HCT116 (cell line): ENCODE results near the gene C16orf74.

Source experiments
- EGR1 ChIP-seq: IDR thresholded peaks from 2 replicates; pipeline ENCODE4 v1.6.1; 2012; ENCODE audit warnings: low read depth
- POLR2A ChIP-seq: IDR thresholded peaks from 2 replicates; pipeline ENCODE4 v1.7.0; 2011; ENCODE audit warnings: borderline replicate concordance; ENCODE audit not compliant: insufficient read depth, insufficient read length; ENCODE audit errors: extremely low read depth
- TF ChIP-seq, protein P1 (sequence below), 3 experiments: fragments of 200-600 bp in 1 of 3; sonication (generic) in 1 of 3; IDR thresholded peaks in 2 of 3; conservative IDR thresholded peaks in 1 of 3; 2 replicates each; pipeline ENCODE4 v1.5.1; 2012 to 2017; ENCODE audit warnings: low read depth in 2 of 3, low read length in 2 of 3, antibody characterized with exemption in 1 of 3, borderline replicate concordance in 1 of 3, control low read depth in 1 of 3, mild to moderate bottlenecking in 1 of 3, mixed read lengths in 1 of 3, mixed run types in 1 of 3, moderate library complexity in 1 of 3; ENCODE audit not compliant: insufficient read depth in 1 of 3

DNA sequence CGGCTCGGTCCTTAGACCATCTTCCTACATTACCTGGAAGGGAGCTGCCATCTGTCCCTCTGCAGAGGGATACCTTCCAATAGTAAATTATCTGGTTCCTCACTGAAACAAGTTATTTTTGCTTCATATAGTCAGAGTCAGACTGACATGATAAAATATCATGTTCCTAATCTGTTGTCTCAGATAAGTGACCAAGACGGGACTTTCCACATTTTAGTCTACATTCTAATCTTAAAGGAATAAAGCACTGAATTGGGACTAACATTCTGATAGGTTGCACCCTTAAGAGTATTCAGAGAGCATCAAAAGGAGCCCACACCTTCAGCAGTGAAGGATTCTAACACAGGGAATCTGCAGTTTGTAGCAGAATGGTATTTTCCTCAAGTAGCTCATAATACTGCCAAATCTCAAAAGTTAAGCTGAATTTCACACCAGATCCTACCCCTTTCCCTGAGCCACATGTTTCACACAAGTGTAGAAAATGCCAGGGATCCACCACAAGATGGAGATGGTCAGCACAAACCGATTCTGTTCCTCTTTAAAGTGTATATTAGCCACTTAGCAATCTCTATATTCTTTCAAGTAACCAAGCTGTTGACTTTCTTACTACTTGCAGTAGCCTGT, 75.5 kb downstream of the C16orf74 start:
- TF ChIP-seq POLR2A (no peak), EGR1 (no peak)
- TF ChIP-seq, protein P1, sequence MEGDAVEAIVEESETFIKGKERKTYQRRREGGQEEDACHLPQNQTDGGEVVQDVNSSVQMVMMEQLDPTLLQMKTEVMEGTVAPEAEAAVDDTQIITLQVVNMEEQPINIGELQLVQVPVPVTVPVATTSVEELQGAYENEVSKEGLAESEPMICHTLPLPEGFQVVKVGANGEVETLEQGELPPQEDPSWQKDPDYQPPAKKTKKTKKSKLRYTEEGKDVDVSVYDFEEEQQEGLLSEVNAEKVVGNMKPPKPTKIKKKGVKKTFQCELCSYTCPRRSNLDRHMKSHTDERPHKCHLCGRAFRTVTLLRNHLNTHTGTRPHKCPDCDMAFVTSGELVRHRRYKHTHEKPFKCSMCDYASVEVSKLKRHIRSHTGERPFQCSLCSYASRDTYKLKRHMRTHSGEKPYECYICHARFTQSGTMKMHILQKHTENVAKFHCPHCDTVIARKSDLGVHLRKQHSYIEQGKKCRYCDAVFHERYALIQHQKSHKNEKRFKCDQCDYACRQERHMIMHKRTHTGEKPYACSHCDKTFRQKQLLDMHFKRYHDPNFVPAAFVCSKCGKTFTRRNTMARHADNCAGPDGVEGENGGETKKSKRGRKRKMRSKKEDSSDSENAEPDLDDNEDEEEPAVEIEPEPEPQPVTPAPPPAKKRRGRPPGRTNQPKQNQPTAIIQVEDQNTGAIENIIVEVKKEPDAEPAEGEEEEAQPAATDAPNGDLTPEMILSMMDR (IDR thresholded peaks at IDR 0.05 in 2 of 3, conservative IDR thresholded peaks at IDR 0.05 in 1 of 3; ENCODE audit: borderline replicate concordance in 1 of 3, insufficient read depth in 1 of 3, low read depth in 2 of 3, low read length in 2 of 3) = peak; percentile 64 to 65 (median 65); a peak in 5 of 6 replicates
